HUES64 (cell line): ENCODE measurements around the gene GPX3.

Source experiments
- H3K27ac ChIP-seq: 2 replicates; pipeline ENCODE4 v1.7.0; 2013; ENCODE audit warnings: low read depth, low read length, inconsistent platforms
- H3K27me3 ChIP-seq: 2 replicates; pipeline ENCODE4 v1.6.1; 2013; ENCODE audit warnings: mild to moderate bottlenecking, low read length; ENCODE audit not compliant: insufficient read depth
- H3K36me3 ChIP-seq: 2 replicates; pipeline ENCODE4 v1.6.1; 2013; ENCODE audit warnings: mild to moderate bottlenecking, low read length; ENCODE audit not compliant: insufficient read depth
- H3K4me1 ChIP-seq: 2 replicates; pipeline ENCODE4 v1.6.1; 2013; ENCODE audit warnings: mild to moderate bottlenecking, low read length, moderate library complexity; ENCODE audit not compliant: insufficient read depth
- H3K4me3 ChIP-seq: 2 replicates; pipeline ENCODE4 v1.5.1; 2013; ENCODE audit warnings: mild to moderate bottlenecking, low read length, moderate library complexity
- H3K9ac ChIP-seq: 2 replicates; pipeline ENCODE4 v1.6.1; 2013; ENCODE audit warnings: mild to moderate bottlenecking, low read depth, low read length
- H3K9me3 ChIP-seq: 2 replicates; pipeline ENCODE4 v1.6.1; 2013; ENCODE audit warnings: low read depth, low read length; ENCODE audit not compliant: insufficient read depth
- WGBS: fragments of 150-250, 120-280 bp; methylation state at CpG from one replicate; pipeline ENCODE4 v1.1.7; 2013; ENCODE audit warnings: missing lambda C conversion rate; 5-methylcytosine and 5-hydroxymethylcytosine counted together

The GPX3 gene

DNA sequence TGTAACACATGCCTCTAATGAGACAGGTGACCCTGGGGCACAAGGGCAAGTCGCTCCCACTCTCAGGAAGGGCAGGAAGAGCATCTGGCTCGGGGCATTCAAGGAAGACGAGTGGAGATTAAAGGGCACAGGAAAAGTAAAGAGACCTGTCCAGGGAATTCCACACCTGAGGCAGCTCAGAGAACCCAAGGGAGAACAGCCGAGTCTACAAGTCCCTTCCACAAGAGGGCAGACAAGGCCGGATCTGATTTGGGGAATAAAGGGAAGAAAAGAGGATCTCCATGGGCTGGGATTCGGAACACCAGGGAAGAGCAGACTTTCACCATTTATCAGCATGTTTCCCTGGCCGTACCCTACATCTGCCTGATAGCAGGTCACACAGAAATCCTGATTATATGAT, 28.1 kb downstream of the GPX3 start:
- Histone ChIP-seq H3K27ac (no peak overlapping the region), H3K4me3 (no peak overlapping the region), H3K36me3 (peaks cover 37% of the 10 kb centered on the region), H3K27me3 (no peaks in the 10 kb centered on the region), H3K9me3 (no peaks in the 10 kb centered on the region), H3K9ac (no peak overlapping the region), H3K4me1 (no peaks in the 10 kb centered on the region)
- 81% methylated on average over 7 of the region's 7 CpGs for WGBS

GRCh38 chr5:151051066-151051930, 30.9 kb downstream of the GPX3 start:
- Histone ChIP-seq H3K4me1 (no peaks in the 10 kb centered on the region), H3K36me3 (peaks cover 37% of the 10 kb centered on the region), H3K9ac (no peak overlapping the region)

GRCh38 chr5:151051931-151052608, 31.7 kb downstream of the GPX3 start:
- no peaks in the 10 kb centered on the region for H3K4me1 ChIP-seq
- WGBS, result 91% methylated on average over 10 of the region's 10 CpGs
- no peak overlapping the region for H3K9ac ChIP-seq
- H3K4me3 ChIP-seq, result no peak overlapping the region
- peaks cover 33% of the 10 kb centered on the region for H3K36me3 ChIP-seq
- no peak overlapping the region for H3K27ac ChIP-seq
- no peaks in the 10 kb centered on the region for H3K9me3 ChIP-seq
- H3K27me3 ChIP-seq, result no peaks in the 10 kb centered on the region

More at GRCh38 chr5:151051066-151051930, 30.9 kb downstream of the GPX3 start:
- H3K27ac ChIP-seq, result no peak overlapping the region
- 72% methylated on average over 5 of the region's 6 CpGs for WGBS
- no peaks in the 10 kb centered on the region for H3K27me3 ChIP-seq
- no peak overlapping the region for H3K4me3 ChIP-seq
- H3K9me3 ChIP-seq, result no peaks in the 10 kb centered on the region

- H3K27me3 ChIP-seq, result no peaks in the 10 kb centered on the region
- no peak overlapping the region for H3K27ac ChIP-seq
- 91% methylated on average over 3 of the region's 3 CpGs for WGBS
- H3K9me3 ChIP-seq, result no peaks in the 10 kb centered on the region
- H3K9ac ChIP-seq, result no peak overlapping the region
- peaks cover 29% of the 10 kb centered on the region for H3K36me3 ChIP-seq
- H3K4me1 ChIP-seq, result no peaks in the 10 kb centered on the region
- H3K4me3 ChIP-seq, result no peak overlapping the region
These were observed 32.4 kb downstream of the GPX3 start for GRCh38 chr5:151052836-151053235.

GRCh38 chr5:151053796-151054462, 33.5 kb downstream of the GPX3 start:
- Histone ChIP-seq H3K36me3 (peaks cover 30% of the 10 kb centered on the region), H3K9me3 (no peaks in the 10 kb centered on the region)

DNA sequence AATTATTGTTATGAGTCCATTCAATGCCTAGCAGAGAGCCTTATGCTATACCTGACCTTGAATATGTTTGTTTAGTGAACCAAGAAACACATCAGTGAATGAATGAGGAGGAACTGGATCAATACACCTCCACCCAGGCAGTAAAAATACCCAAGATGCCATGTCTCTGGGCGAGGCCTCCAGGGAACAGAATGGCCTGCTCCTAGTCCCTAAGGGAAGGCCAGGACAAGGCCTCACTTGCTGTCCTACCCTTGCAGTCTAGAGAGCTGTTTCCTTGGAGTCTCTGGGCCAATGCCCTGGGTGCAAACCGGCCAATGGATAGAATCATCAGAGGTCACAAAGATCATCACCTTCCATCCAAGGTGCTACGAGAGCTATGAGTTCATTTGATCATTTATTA, 34.3 kb downstream of the GPX3 start:
- Histone ChIP-seq H3K27ac (no peak overlapping the region), H3K4me1 (no peaks in the 10 kb centered on the region), H3K36me3 (peaks cover 25% of the 10 kb centered on the region), H3K9me3 (no peaks in the 10 kb centered on the region), H3K4me3 (no peak overlapping the region), H3K9ac (no peak overlapping the region), H3K27me3 (no peaks in the 10 kb centered on the region)
- WGBS, result 96% methylated on average over 3 of the region's 3 CpGs

More at GRCh38 chr5:151053796-151054462, 33.5 kb downstream of the GPX3 start:
- H3K4me3 ChIP-seq, result no peak overlapping the region
- WGBS, result 94% methylated on average over 4 of the region's 4 CpGs
- H3K27ac ChIP-seq, result no peak overlapping the region
- no peaks in the 10 kb centered on the region for H3K4me1 ChIP-seq
- H3K9ac ChIP-seq, result no peak overlapping the region
- H3K27me3 ChIP-seq, result no peaks in the 10 kb centered on the region

GRCh38 chr5:151055336-151055735, 34.9 kb downstream of the GPX3 start:
- Histone ChIP-seq H3K4me1 (no peaks in the 10 kb centered on the region), H3K36me3 (peaks cover 26% of the 10 kb centered on the region), H3K27me3 (no peaks in the 10 kb centered on the region), H3K4me3 (no peak overlapping the region), H3K9me3 (no peaks in the 10 kb centered on the region), H3K9ac (no peak overlapping the region), H3K27ac (no peak overlapping the region)
- WGBS, result 94% methylated on average over 6 of the region's 6 CpGs

DNA sequence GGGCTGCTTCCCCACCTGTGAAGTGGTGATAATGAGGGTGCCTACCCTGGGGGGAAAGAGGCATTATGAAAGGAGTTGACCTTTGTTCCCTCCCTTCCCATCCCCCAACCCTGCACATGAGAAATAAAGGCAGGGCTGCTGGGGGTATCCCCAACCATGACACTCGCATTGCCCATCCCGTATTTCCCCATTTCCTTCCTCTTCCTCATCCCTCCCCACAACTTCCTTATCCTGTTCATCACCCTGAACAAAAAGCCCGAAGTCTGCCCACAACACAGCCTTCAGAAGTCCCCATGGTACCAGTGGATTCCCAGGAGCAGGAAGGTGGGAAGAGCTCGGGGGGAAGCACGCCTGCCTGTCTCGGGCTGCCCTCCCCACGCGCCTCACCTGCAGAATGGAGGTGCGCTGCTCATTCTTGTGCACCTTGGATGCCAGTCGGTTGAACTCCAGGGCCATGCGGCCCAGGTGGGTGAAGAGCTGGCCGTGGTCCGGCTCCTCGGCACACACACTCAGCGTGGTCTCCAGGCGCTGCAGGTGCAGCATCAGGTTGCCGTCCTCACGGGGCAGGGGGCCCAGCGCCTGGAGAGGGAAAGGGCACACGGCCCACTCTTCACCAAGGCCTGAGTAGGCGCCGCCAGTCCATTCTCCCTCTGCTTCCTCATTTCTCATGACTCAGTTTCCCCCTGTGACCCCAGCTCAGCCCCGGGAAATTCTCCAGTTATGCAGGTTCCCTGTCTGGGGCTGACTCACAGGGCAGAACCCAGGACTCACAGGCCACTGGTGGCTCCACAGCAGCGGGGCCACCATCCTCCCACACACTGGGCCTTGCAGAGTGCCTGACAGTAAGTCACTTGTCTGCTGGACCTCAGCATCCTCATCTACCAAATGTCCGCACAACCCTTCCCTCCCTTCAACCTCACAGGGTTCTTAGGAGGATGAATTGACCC, 36.3 kb downstream of the GPX3 start:
- Histone ChIP-seq H3K9me3 (no peaks in the 10 kb centered on the region), H3K27me3 (no peaks in the 10 kb centered on the region), H3K9ac (no peak overlapping the region), H3K27ac (no peak overlapping the region), H3K36me3 (peaks cover 31% of the 10 kb centered on the region), H3K4me3 (no peak overlapping the region), H3K4me1 (no peaks in the 10 kb centered on the region)
- 94% methylated on average over 25 of the region's 25 CpGs for WGBS

DNA sequence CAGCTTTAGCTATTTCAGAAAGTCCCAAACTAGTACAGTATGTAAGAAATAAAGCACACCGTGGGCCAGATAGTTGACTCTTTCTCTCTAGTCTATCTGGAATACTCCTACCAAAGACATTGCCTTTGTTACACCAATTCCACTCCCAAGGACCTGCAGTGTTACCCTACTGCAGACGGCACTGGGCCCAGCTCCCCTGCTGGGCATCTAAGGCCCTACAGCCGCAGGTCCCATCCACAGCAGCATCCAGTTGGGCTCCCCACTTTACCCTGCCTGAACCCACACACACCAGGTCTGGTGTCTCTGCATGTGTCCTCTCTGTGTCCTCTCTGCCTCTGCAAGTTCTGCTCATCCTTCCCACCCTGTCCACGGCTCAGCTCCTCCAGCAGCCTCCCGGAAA, 37.9 kb downstream of the GPX3 start:
- WGBS, result 74% methylated on average over 5 of the region's 5 CpGs
- Histone ChIP-seq H3K4me1 (no peaks in the 10 kb centered on the region), H3K36me3 (peaks cover 46% of the 10 kb centered on the region)

DNA sequence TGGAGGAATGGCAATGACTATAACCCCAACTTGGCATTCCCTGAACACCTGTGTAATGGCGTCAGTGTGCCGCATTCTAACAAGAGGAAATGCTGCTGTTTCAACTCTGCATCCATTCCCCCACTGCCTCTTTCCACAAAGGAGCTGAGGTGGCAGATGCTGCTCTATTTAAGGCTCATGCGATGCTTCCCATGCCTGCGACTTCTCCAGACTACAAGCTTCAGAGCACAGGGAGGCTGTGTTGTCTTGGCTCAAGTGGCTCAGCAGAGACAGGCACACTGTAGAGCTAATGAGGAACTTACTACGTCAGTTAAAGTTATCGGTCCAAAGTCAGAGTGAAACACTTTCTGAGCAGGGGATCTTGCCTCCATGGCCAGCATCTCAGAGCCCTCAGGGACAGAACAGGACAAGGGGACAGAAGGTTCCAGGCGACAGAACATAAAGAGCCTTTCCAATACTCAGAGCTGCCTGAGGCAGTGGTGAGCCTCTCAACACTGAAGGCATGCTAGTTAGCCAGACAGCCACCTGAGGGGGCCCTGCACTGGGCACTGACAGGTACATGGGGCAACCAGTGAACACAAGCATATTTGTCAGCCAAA, 38.6 kb downstream of the GPX3 start:
- H3K9ac ChIP-seq, result no peak overlapping the region
- peaks cover 43% of the 10 kb centered on the region for H3K36me3 ChIP-seq
- no peaks in the 10 kb centered on the region for H3K9me3 ChIP-seq
- H3K4me3 ChIP-seq, result no peak overlapping the region
- 95% methylated on average over 7 of the region's 7 CpGs for WGBS
- no peak overlapping the region for H3K27ac ChIP-seq
- H3K4me1 ChIP-seq, result no peaks in the 10 kb centered on the region
- no peaks in the 10 kb centered on the region for H3K27me3 ChIP-seq

More for the DNA sequence above, 37.9 kb downstream of the GPX3 start:
- H3K9ac ChIP-seq, result no peak overlapping the region
- H3K9me3 ChIP-seq, result no peaks in the 10 kb centered on the region
- H3K27me3 ChIP-seq, result no peaks in the 10 kb centered on the region
- no peak overlapping the region for H3K4me3 ChIP-seq
- no peak overlapping the region for H3K27ac ChIP-seq
